Endothelial cell of umbilical vein (primary cell): ENCODE results near the gene MYO19. TPM values are rescaled to one million over a fixed set of nuclear protein-coding genes. Genes with fewer than 3 reads are reported as not detected.

Experiments
- BruUV-seq: library from RNA; stranded (reverse); fragments of 400-500 nt; replicated peaks from 2 replicates; lab custom pipeline; 2021; lab: Mats Ljungman, UMichigan
- CTCF ChIA-PET: fragments of 300-600, 350-600 bp; sonication (Branson Sonifier 250); formaldehyde crosslinking; loops from one replicate; lab custom pipeline; 2021; ENCODE audit warnings: antibody characterized with exemption, inconsistent platforms; lab: Charles Lee
- POLR2A ChIA-PET: fragments of 300-600, 350-600 bp; sonication (Branson Sonifier 250); formaldehyde crosslinking; loops from one replicate; lab custom pipeline; 2021; ENCODE audit warnings: antibody characterized with exemption, inconsistent platforms; lab: Charles Lee
- DNase-seq: peaks from one replicate; pipeline ENCODE4 v3.0.0-alpha.2; 2011; ENCODE audit warnings: low read depth, low spot score
- FAIRE-seq: peaks from 2 replicates; lab custom pipeline; 2011; peaks lifted over from hg19 to GRCh38; lab: Jason Lieb, UNC
- H2AFZ ChIP-seq: 2 replicates; pipeline ENCODE4 v1.6.0; 2012; ENCODE audit warnings: low read depth, low read length, control low read depth, inconsistent platforms
- H3K27ac ChIP-seq: 2 replicates; pipeline ENCODE4 v1.5.1; 2011; ENCODE audit warnings: low read depth, mild to moderate bottlenecking, control low read depth, low read length, moderate library complexity; ENCODE audit not compliant: insufficient read depth
- H3K27me3 ChIP-seq, 2 experiments: 2 replicates each; pipeline versions ENCODE4 v1.6.0 to v1.6.1; 2011; ENCODE audit warnings: low read length in 2 of 2, mixed read lengths in 1 of 2; ENCODE audit not compliant: control insufficient read depth in 2 of 2, insufficient read depth in 2 of 2
- H3K36me3 ChIP-seq, 2 experiments: 2 replicates in 1 of 2; 3 replicates in 1 of 2; pipeline ENCODE4 v1.5.1; 2011; ENCODE audit warnings: low read length in 2 of 2, mild to moderate bottlenecking in 1 of 2, moderate library complexity in 1 of 2; ENCODE audit not compliant: control insufficient read depth in 2 of 2, insufficient read depth in 2 of 2; ENCODE audit errors: extremely low read depth in 1 of 2
- H3K4me1 ChIP-seq: 3 replicates; pipeline ENCODE4 v1.5.1; 2011; ENCODE audit warnings: mild to moderate bottlenecking, low read length; ENCODE audit not compliant: control insufficient read depth, insufficient read depth; ENCODE audit errors: extremely low read depth
- H3K4me2 ChIP-seq: 2 replicates; pipeline ENCODE4 v1.6.1; 2011; ENCODE audit warnings: low read length, control low read depth, mixed read lengths; ENCODE audit not compliant: insufficient read depth
- H3K4me3 ChIP-seq, 3 experiments: fragments of 200-600 bp in 1 of 3; sonication (generic), shearing (Covaris generic) in 1 of 3; replicated peaks in 1 of 3; 2 replicates each; pipeline ENCODE4 v1.5.1; 2011 to 2016; ENCODE audit warnings: control low read depth in 3 of 3, low read length in 3 of 3, mild to moderate bottlenecking in 2 of 3, inconsistent platforms in 1 of 3, low read depth in 1 of 3, moderate library complexity in 1 of 3; ENCODE audit not compliant: insufficient read depth in 1 of 3
- H3K79me2 ChIP-seq: 2 replicates; pipeline ENCODE4 v1.6.0; 2012; ENCODE audit warnings: low read length, inconsistent platforms; ENCODE audit not compliant: control insufficient read depth, insufficient read depth
- H3K9ac ChIP-seq: replicated peaks from 2 replicates; pipeline ENCODE3; 2011; ENCODE audit warnings: low read length, control low read depth; ENCODE audit not compliant: insufficient read depth; ENCODE audit errors: extremely low read depth
- H3K9me1 ChIP-seq: replicated peaks from 3 replicates; pipeline ENCODE4 v1.6.0; 2011; ENCODE audit warnings: mild to moderate bottlenecking, low read length; ENCODE audit not compliant: control insufficient read depth, insufficient read depth; ENCODE audit errors: extremely low read depth
- H3K9me3 ChIP-seq: replicated peaks from 2 replicates; pipeline ENCODE4 v1.5.1; 2012; ENCODE audit warnings: low read length, inconsistent platforms; ENCODE audit not compliant: control insufficient read depth, insufficient read depth
- H4K20me1 ChIP-seq: replicated peaks from 2 replicates; pipeline ENCODE3; 2011; ENCODE audit warnings: mild to moderate bottlenecking, low read length; ENCODE audit not compliant: control insufficient read depth, insufficient read depth; ENCODE audit errors: extremely low read depth
- EZH2 ChIP-seq: IDR thresholded peaks from 2 replicates; pipeline ENCODE4 v1.6.1; 2012; ENCODE audit warnings: borderline replicate concordance, low read depth, mild to moderate bottlenecking, moderate library complexity, low read length, inconsistent platforms; ENCODE audit not compliant: severe bottlenecking
- FOS ChIP-seq: IDR thresholded peaks from 2 replicates; pipeline ENCODE4 v1.6.1; 2011; ENCODE audit warnings: mild to moderate bottlenecking, low read length, moderate library complexity, borderline replicate concordance; ENCODE audit not compliant: insufficient read depth
- GATA2 ChIP-seq: IDR thresholded peaks from 2 replicates; pipeline ENCODE4 v1.7.0; 2011; ENCODE audit warnings: low read depth, mild to moderate bottlenecking, moderate library complexity, mixed read lengths, low read length; ENCODE audit not compliant: insufficient read length, insufficient read depth
- JUN ChIP-seq: IDR thresholded peaks from 2 replicates; pipeline ENCODE4 v1.6.1; 2011; ENCODE audit warnings: borderline replicate concordance, low read depth; ENCODE audit not compliant: insufficient read length, insufficient read depth
- MYC ChIP-seq: IDR thresholded peaks from one replicate; pipeline ENCODE4 v1.6.1; 2011; ENCODE audit warnings: mild to moderate bottlenecking, low read depth, low read length
- POLR2A ChIP-seq: IDR thresholded peaks from 2 replicates; pipeline ENCODE4 v1.6.1; 2012; ENCODE audit warnings: low read depth, mild to moderate bottlenecking, control low read depth, low read length
- POLR2AphosphoS5 ChIP-seq: IDR thresholded peaks from 2 replicates; pipeline ENCODE4 v1.6.1; 2012; ENCODE audit warnings: low read depth, mild to moderate bottlenecking, control low read depth, low read length, moderate library complexity; ENCODE audit not compliant: insufficient read depth
- dilution Hi-C: fragments of 300-500 bp; cut with MboI; formaldehyde crosslinking; loops from one replicate; pipeline ENCODE4 v1.15.0; 2019; ENCODE audit warnings: low sequenced_read_pairs; ENCODE audit not compliant: extremely low pct_ligation_motif_present
- intact Hi-C: fragments of 100-400 bp; cut with micrococcal nuclease; formaldehyde crosslinking; loops from one replicate; pipeline ENCODE4 v1.10.0; 2022
- polyA plus RNA-seq, 4 experiments: library from polyadenylated mRNA; depleted of rRNA in 3 of 4; stranded (reverse) in 3 of 4; unstranded in 1 of 4; fragments of >200 nt; gene quantifications; 2 replicates each; pipeline versions ENCODE4 v1.2.1 to v1.2.3, GENCODE V29; 2011 to 2012; ENCODE audit warnings: missing spikeins in 1 of 4
- total RNA-seq: library from RNA; stranded (reverse); gene quantifications from 2 replicates; pipeline ENCODE4 v1.2.3, GENCODE V29; 2021
- TF ChIP-seq, protein P1 (sequence below), 2 donors: IDR thresholded peaks; 1 replicate in 1 of 2; 2 replicates in 1 of 2; pipeline ENCODE4 v1.5.1; 2011; ENCODE audit warnings: low read length in 2 of 2, mild to moderate bottlenecking in 2 of 2, moderate library complexity in 2 of 2, control low read depth in 1 of 2, inconsistent platforms in 1 of 2, low read depth in 1 of 2; ENCODE audit not compliant: insufficient read depth in 1 of 2; ENCODE audit errors: extremely low read depth in 1 of 2
- TF ChIP-seq, protein P2 (sequence below): IDR thresholded peaks from 2 replicates; pipeline ENCODE4 v1.6.1; 2011; ENCODE audit not compliant: insufficient read depth, insufficient read length

MYO19 gene
- total and polyA plus RNA-seq, 2 donors (not counting 3 experiments of a cell fraction or from before 2014, with no cell fraction given): 75.4 to 95.7 TPM

GRCh38 chr17:36532435-36532975 is 2.2 kb downstream of the MYO19 start:
- no peaks in the 10 kb centered on the region for H3K27me3 ChIP-seq
- BruUV-seq: no TSS peak

More at GRCh38 chr17:36532435-36532975, 2.2 kb downstream of the MYO19 start:
- peaks cover 7 to 11% of the 10 kb centered on the region in 2 experiments for H3K36me3 ChIP-seq
- H3K4me2 ChIP-seq: no peak overlapping the region
- TF ChIP-seq MYC: no peak
- TF ChIP-seq FOS: no peak
- TF ChIP-seq, protein P1, sequence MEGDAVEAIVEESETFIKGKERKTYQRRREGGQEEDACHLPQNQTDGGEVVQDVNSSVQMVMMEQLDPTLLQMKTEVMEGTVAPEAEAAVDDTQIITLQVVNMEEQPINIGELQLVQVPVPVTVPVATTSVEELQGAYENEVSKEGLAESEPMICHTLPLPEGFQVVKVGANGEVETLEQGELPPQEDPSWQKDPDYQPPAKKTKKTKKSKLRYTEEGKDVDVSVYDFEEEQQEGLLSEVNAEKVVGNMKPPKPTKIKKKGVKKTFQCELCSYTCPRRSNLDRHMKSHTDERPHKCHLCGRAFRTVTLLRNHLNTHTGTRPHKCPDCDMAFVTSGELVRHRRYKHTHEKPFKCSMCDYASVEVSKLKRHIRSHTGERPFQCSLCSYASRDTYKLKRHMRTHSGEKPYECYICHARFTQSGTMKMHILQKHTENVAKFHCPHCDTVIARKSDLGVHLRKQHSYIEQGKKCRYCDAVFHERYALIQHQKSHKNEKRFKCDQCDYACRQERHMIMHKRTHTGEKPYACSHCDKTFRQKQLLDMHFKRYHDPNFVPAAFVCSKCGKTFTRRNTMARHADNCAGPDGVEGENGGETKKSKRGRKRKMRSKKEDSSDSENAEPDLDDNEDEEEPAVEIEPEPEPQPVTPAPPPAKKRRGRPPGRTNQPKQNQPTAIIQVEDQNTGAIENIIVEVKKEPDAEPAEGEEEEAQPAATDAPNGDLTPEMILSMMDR (IDR thresholded peaks at IDR 0.05; ENCODE audit: extremely low read depth in 1 of 2, insufficient read depth in 1 of 2, low read depth in 1 of 2, low read length in 2 of 2): no peak
- TF ChIP-seq POLR2AphosphoS5: no peak
- no peak for TF ChIP-seq JUN
- TF ChIP-seq, protein P2, sequence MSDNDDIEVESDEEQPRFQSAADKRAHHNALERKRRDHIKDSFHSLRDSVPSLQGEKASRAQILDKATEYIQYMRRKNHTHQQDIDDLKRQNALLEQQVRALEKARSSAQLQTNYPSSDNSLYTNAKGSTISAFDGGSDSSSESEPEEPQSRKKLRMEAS: no peak
- no peak for TF ChIP-seq POLR2A
- no peak for TF ChIP-seq GATA2
- TF ChIP-seq EZH2: no peak
- H4K20me1 ChIP-seq: no peaks in the 10 kb centered on the region
- peaks cover 13% of the 10 kb centered on the region for H3K79me2 ChIP-seq
- H3K27ac ChIP-seq: no peak overlapping the region
- H3K9me3 ChIP-seq: no peaks in the 10 kb centered on the region
- DNase-seq (no peak), FAIRE-seq (no peak)
- no peak overlapping the region for H3K9ac ChIP-seq
- dilution Hi-C loops: no loop called here
- ChIA-PET CTCF (no interaction called here), POLR2A (no interaction called here)
- peaks cover 22% of the 10 kb centered on the region for H3K4me1 ChIP-seq
- intact Hi-C loops: no loop called here
- H2AFZ ChIP-seq: no peak overlapping the region
- H3K9me1 ChIP-seq: no peaks in the 10 kb centered on the region
- no peak overlapping the region for H3K4me3 ChIP-seq
